SU-DHL-6 (cell line): ENCODE data around the gene AKAP8L.

Source experiments
- EZH2phosphoT487 ChIP-seq: fragments of 200-600 bp; sonication (generic), shearing (Covaris generic); conservative IDR thresholded peaks from 2 replicates; pipeline ENCODE4 v1.6.1; 2018; ENCODE audit warnings: mild to moderate bottlenecking, antibody characterized with exemption, low read length, moderate library complexity, mixed read lengths
- TF ChIP-seq, protein P1 (sequence below): fragments of 200-600 bp; sonication (generic); IDR thresholded peaks from one replicate; pipeline ENCODE4 v1.5.1; 2017; ENCODE audit warnings: antibody characterized with exemption, mild to moderate bottlenecking, low read length, moderate library complexity; ENCODE audit not compliant: insufficient read depth, poor library complexity, severe bottlenecking

DNA sequence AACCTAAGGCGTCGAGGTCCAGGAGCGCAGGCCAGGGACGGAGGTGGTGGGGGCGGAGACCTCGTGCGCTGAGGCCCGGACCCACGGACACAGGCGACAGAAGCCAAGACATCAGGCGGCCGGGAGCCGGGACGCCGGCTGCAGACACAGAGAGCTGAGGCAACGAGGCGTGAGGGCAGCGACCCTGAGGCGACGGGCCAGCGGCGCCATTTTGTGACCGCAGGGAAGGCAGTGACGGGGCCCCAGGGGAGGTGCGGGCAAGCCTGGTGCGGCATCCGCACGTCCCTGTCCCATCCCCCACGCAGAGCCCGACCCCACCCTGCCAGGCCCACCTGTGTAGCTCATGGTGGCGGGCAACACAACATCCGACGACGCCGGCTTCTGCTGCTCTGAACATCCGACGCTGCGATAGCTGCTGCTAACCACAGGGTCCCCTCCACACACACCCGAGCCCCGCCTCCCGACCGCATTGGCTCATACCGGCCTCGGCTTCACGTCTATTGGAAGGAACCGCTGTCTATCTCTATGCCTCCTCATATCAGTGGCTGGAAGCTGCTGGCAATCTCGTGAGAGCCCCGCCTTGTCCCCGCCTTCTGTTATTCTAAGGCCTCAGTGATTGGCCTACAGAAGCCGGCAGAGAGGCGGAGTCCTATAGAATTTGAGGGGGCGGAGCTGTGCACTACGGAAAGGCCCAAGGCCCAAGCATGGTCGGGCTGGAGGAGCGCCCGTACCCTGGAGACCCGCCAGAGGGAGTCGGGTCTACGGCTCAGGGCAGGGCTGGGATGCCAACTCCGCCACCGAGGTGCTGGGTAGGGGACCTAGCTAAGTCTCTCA, at the start of gene AKAP8L:
- TF ChIP-seq, protein P1, sequence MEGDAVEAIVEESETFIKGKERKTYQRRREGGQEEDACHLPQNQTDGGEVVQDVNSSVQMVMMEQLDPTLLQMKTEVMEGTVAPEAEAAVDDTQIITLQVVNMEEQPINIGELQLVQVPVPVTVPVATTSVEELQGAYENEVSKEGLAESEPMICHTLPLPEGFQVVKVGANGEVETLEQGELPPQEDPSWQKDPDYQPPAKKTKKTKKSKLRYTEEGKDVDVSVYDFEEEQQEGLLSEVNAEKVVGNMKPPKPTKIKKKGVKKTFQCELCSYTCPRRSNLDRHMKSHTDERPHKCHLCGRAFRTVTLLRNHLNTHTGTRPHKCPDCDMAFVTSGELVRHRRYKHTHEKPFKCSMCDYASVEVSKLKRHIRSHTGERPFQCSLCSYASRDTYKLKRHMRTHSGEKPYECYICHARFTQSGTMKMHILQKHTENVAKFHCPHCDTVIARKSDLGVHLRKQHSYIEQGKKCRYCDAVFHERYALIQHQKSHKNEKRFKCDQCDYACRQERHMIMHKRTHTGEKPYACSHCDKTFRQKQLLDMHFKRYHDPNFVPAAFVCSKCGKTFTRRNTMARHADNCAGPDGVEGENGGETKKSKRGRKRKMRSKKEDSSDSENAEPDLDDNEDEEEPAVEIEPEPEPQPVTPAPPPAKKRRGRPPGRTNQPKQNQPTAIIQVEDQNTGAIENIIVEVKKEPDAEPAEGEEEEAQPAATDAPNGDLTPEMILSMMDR, result peak; percentile 83
- no peak for TF ChIP-seq EZH2phosphoT487
